ENCODE data around the gene NT5C2.

DNA sequence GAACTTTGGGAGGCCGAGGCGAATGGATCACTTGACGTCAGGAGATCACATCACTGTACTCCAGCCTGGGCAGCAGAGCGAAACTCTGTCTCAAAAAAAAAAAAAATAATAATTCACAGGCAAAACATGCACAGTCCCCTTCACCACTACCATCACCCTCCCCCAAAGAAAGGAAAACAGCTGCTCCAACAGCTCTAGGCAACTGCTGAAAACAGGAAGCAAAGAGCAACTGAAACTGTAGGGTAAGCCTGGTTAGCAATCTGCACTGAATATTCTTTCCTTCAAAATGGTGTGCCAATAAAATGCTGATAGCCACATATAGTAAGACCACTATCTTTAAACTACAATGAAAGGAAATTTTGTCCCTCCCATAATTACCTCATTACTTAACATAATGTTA, 11.8 kb downstream of the NT5C2 start:
- TF ChIP-seq, protein P1, sequence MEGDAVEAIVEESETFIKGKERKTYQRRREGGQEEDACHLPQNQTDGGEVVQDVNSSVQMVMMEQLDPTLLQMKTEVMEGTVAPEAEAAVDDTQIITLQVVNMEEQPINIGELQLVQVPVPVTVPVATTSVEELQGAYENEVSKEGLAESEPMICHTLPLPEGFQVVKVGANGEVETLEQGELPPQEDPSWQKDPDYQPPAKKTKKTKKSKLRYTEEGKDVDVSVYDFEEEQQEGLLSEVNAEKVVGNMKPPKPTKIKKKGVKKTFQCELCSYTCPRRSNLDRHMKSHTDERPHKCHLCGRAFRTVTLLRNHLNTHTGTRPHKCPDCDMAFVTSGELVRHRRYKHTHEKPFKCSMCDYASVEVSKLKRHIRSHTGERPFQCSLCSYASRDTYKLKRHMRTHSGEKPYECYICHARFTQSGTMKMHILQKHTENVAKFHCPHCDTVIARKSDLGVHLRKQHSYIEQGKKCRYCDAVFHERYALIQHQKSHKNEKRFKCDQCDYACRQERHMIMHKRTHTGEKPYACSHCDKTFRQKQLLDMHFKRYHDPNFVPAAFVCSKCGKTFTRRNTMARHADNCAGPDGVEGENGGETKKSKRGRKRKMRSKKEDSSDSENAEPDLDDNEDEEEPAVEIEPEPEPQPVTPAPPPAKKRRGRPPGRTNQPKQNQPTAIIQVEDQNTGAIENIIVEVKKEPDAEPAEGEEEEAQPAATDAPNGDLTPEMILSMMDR (conservative IDR thresholded peaks at IDR 0.05 in 1 of 2, IDR thresholded peaks at IDR 0.05 in 1 of 2; ENCODE audit: low read depth in 1 of 2, low read length in 2 of 2): no peak
- TF ChIP-seq EZH2 (IDR thresholded peaks at IDR 0.05; ENCODE audit: low read length, missing control alignments): no peak

All from fibroblast of lung (primary cell).